Prostate gland (tissue), 2 donors: ENCODE results near the gene CERS6.

Experiments used
- POLR2A ChIP-seq: fragments of 450-650 bp; IDR thresholded peaks from one replicate; pipeline ENCODE4 v1.6.1; 2016; ENCODE audit warnings: antibody characterized with exemption, mild to moderate bottlenecking
- TF ChIP-seq, protein P1 (sequence below), 4 experiments: fragments of 200-600 bp in 2 of 4; fragments of 450-650 bp in 2 of 4; sonication (generic) in 2 of 4; IDR thresholded peaks; 1 replicate in 3 of 4; 2 replicates in 1 of 4; pipeline ENCODE4 v1.5.1; 2016 to 2019; ENCODE audit warnings: antibody characterized with exemption in 4 of 4, mild to moderate bottlenecking in 2 of 4, moderate library complexity in 2 of 4

DNA sequence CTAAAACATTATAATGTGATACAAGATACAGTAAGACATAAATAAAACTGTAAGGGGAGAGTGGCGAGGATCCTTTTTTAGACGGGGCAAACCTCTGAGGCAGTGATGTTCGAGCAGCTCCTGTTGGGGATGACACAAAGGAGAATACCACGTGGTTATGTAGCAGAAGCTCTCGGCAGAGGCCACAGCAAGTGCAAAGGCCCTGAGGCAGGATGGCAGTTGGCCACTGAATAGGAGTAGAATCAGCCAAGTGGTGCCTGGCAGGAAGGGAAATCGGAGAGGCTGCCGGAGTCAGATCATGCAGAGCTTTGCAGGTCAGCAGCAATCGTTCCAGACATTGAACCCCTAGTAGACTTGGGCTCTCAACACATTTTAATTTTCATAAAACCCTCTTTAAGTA, 365.5 kb downstream of the CERS6 start:
- TF ChIP-seq, protein P1, sequence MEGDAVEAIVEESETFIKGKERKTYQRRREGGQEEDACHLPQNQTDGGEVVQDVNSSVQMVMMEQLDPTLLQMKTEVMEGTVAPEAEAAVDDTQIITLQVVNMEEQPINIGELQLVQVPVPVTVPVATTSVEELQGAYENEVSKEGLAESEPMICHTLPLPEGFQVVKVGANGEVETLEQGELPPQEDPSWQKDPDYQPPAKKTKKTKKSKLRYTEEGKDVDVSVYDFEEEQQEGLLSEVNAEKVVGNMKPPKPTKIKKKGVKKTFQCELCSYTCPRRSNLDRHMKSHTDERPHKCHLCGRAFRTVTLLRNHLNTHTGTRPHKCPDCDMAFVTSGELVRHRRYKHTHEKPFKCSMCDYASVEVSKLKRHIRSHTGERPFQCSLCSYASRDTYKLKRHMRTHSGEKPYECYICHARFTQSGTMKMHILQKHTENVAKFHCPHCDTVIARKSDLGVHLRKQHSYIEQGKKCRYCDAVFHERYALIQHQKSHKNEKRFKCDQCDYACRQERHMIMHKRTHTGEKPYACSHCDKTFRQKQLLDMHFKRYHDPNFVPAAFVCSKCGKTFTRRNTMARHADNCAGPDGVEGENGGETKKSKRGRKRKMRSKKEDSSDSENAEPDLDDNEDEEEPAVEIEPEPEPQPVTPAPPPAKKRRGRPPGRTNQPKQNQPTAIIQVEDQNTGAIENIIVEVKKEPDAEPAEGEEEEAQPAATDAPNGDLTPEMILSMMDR (IDR thresholded peaks at IDR 0.05): no peak
- no peak for TF ChIP-seq POLR2A
